ENCODE results near the gene UNC80. TPM values are rescaled to one million over a fixed set of nuclear protein-coding genes. Genes with fewer than 3 reads are reported as not detected.

The UNC80 gene
- polyA plus RNA-seq, 3 donors: under 0.01 TPM; not detected in 2

- H3K4me3 ChIP-seq (replicated peaks in 1 of 3; ENCODE audit: low read depth in 2 of 3, low read length in 3 of 3): no peak overlapping the region
- H3K27me3 Mint-ChIP-seq (ENCODE audit: low read depth in 3 of 3): peaks cover 0 to 6% (median 4%) of the 10 kb centered on the region in 3 donors
- no peaks in the 10 kb centered on the region for H3K36me3 Mint-ChIP-seq
- no peak overlapping the region for H2AFZ ChIP-seq (ENCODE audit: insufficient read depth, low read depth, low read length, poor library complexity, severe bottlenecking)
- no peaks in the 10 kb centered on the region for H3K4me1 ChIP-seq (ENCODE audit: control insufficient read depth in 1 of 2, insufficient read depth in 2 of 2, low read length in 2 of 2)
- peaks cover 0 to 2% of the 10 kb centered on the region in 2 donors for H3K27me3 ChIP-seq (ENCODE audit: control insufficient read depth in 2 of 2, insufficient read depth in 2 of 2, low read length in 2 of 2)
- no peak overlapping the region for H3K4me2 ChIP-seq (replicated peaks; ENCODE audit: extremely low read depth, low read length, poor library complexity, severe bottlenecking)
- no peaks in the 10 kb centered on the region for H3K9me3 ChIP-seq (replicated peaks in 1 of 2; ENCODE audit: control insufficient read depth in 1 of 2, insufficient read depth in 1 of 2, low read length in 2 of 2)
- peaks cover 0 to 7% (median 0%) of the 10 kb centered on the region in 7 donors for H3K9me3 Mint-ChIP-seq
- intact Hi-C loops (cut with micrococcal nuclease): no loop called here
- H3K27ac Mint-ChIP-seq: no peak overlapping the region
- H3K36me3 ChIP-seq (replicated peaks in 1 of 2; ENCODE audit: control insufficient read depth in 1 of 2, insufficient read depth in 2 of 2, low read length in 2 of 2): no peaks in the 10 kb centered on the region
- TF ChIP-seq, protein P1, sequence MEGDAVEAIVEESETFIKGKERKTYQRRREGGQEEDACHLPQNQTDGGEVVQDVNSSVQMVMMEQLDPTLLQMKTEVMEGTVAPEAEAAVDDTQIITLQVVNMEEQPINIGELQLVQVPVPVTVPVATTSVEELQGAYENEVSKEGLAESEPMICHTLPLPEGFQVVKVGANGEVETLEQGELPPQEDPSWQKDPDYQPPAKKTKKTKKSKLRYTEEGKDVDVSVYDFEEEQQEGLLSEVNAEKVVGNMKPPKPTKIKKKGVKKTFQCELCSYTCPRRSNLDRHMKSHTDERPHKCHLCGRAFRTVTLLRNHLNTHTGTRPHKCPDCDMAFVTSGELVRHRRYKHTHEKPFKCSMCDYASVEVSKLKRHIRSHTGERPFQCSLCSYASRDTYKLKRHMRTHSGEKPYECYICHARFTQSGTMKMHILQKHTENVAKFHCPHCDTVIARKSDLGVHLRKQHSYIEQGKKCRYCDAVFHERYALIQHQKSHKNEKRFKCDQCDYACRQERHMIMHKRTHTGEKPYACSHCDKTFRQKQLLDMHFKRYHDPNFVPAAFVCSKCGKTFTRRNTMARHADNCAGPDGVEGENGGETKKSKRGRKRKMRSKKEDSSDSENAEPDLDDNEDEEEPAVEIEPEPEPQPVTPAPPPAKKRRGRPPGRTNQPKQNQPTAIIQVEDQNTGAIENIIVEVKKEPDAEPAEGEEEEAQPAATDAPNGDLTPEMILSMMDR (IDR thresholded peaks at IDR 0.05): no peak
- 84% methylated on average over 5 of the region's 5 CpGs for WGBS (ENCODE audit: insufficient coverage)
- DNase-seq: no peak
- H3K4me1 Mint-ChIP-seq: no peaks in the 10 kb centered on the region
- H4K20me1 ChIP-seq (ENCODE audit: insufficient read depth, low read length): no peaks in the 10 kb centered on the region
- no peak overlapping the region for H3K4me3 Mint-ChIP-seq
- no peaks in the 10 kb centered on the region for H3K79me2 ChIP-seq (ENCODE audit: insufficient read depth, low read length)
- H3K27ac ChIP-seq (ENCODE audit: low read depth in 1 of 2, low read length in 2 of 2): no peak overlapping the region
- H3K9ac ChIP-seq (ENCODE audit: insufficient read depth, low read length, poor library complexity, severe bottlenecking): no peak overlapping the region
Measured at GRCh38 chr2:209834767-209835166, 63.1 kb downstream of the UNC80 start.

DNA sequence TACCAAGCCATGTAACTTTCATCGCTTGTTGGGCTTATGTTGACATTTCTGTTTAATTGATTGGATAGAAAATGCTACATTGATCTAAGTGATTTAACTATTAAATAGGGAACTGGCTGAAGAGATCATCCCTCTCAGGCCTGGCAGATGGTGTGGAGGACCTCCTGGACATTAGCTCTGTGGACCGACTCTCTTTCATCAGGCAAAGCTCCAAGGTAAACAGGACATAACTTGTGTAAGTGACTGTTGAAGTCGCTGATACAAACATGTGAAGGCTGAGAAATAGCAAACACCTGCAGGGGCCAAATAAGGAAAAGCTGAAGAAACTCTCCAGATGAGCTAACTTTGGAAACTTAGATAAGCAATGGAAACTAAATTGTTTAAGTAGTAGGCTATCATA, 68.8 kb downstream of the UNC80 start:
- 90% methylated on average over 2 of the region's 3 CpGs for WGBS (ENCODE audit: insufficient coverage)

More for the DNA sequence above, 68.8 kb downstream of the UNC80 start:
- H3K9me3 Mint-ChIP-seq: peaks cover 0 to 11% (median 3%) of the 10 kb centered on the region in 7 donors
- H3K4me1 Mint-ChIP-seq: peaks cover 5% of the 10 kb centered on the region
- no peak overlapping the region for H2AFZ ChIP-seq (ENCODE audit: insufficient read depth, low read depth, low read length, poor library complexity, severe bottlenecking)
- no peak overlapping the region for H3K27ac Mint-ChIP-seq
- peaks cover 3 to 5% of the 10 kb centered on the region in 2 donors for H3K4me1 ChIP-seq (ENCODE audit: control insufficient read depth in 1 of 2, insufficient read depth in 2 of 2, low read length in 2 of 2)
- H3K27me3 ChIP-seq (ENCODE audit: control insufficient read depth in 2 of 2, insufficient read depth in 2 of 2, low read length in 2 of 2): no peaks in the 10 kb centered on the region
- H3K27me3 Mint-ChIP-seq (ENCODE audit: low read depth in 3 of 3): peaks cover 2 to 8% (median 2%) of the 10 kb centered on the region in 3 donors
- H3K27ac ChIP-seq (ENCODE audit: low read depth in 1 of 2, low read length in 2 of 2): no peak overlapping the region
- H3K4me3 Mint-ChIP-seq: no peak overlapping the region
- TF ChIP-seq, protein P1 (IDR thresholded peaks at IDR 0.05): no peak
- H3K4me3 ChIP-seq (replicated peaks in 1 of 3; ENCODE audit: low read depth in 2 of 3, low read length in 3 of 3): no peak overlapping the region
- H3K9ac ChIP-seq (ENCODE audit: insufficient read depth, low read length, poor library complexity, severe bottlenecking): no peak overlapping the region
- intact Hi-C loops (cut with micrococcal nuclease): no loop called here
- H3K36me3 ChIP-seq (replicated peaks in 1 of 2; ENCODE audit: control insufficient read depth in 1 of 2, insufficient read depth in 2 of 2, low read length in 2 of 2): no peaks in the 10 kb centered on the region
- no peaks in the 10 kb centered on the region for H3K79me2 ChIP-seq (ENCODE audit: insufficient read depth, low read length)
- no peaks in the 10 kb centered on the region for H3K9me3 ChIP-seq (replicated peaks in 1 of 2; ENCODE audit: control insufficient read depth in 1 of 2, insufficient read depth in 1 of 2, low read length in 2 of 2)
- DNase-seq: no peak
- no peaks in the 10 kb centered on the region for H3K36me3 Mint-ChIP-seq
- H3K4me2 ChIP-seq (replicated peaks; ENCODE audit: extremely low read depth, low read length, poor library complexity, severe bottlenecking): no peak overlapping the region
- no peaks in the 10 kb centered on the region for H4K20me1 ChIP-seq (ENCODE audit: insufficient read depth, low read length)
